GM13976 (cell line): ENCODE data around the gene ZMYND12.

Experiments used
- DNase-seq: peaks from one replicate; pipeline ENCODE4 v3.0.0; 2012; ENCODE audit warnings: low spot score
- in situ Hi-C: fragments of 300-500 bp; cut with MboI; formaldehyde crosslinking; loops from one replicate; pipeline ENCODE4 v1.12.0; 2022; ENCODE audit warnings: low sequenced_read_pairs, mixed read lengths, inconsistent platforms; ENCODE audit not compliant: unreplicated experiment
- TF ChIP-seq, protein P1 (sequence below): IDR thresholded peaks from 2 replicates; pipeline ENCODE4 v1.5.1; 2012; ENCODE audit warnings: borderline replicate concordance, mild to moderate bottlenecking; ENCODE audit not compliant: insufficient read depth; ENCODE audit errors: extremely low read depth, missing control alignments, control extremely low read depth

ZMYND12 gene

DNA sequence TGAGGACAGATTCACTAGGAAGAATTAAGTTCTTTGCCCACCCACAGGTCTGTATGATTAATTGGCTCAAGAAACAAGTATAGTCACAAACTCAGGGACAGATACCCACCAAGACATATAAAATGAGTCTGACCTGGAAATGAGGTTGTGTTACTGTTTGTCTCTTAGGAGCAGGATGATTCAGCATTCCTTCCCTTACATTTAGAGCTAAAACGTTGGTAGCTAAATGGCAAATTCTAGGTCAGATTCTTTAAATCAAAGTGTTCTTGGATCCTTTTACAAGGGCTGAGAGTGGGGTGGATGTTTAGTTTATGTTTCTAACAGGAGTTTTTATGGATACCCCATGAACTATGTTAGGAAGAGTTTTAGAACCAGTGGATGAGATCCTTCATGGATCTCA, 70.5 kb downstream of the ZMYND12 start:
- TF ChIP-seq, protein P1, sequence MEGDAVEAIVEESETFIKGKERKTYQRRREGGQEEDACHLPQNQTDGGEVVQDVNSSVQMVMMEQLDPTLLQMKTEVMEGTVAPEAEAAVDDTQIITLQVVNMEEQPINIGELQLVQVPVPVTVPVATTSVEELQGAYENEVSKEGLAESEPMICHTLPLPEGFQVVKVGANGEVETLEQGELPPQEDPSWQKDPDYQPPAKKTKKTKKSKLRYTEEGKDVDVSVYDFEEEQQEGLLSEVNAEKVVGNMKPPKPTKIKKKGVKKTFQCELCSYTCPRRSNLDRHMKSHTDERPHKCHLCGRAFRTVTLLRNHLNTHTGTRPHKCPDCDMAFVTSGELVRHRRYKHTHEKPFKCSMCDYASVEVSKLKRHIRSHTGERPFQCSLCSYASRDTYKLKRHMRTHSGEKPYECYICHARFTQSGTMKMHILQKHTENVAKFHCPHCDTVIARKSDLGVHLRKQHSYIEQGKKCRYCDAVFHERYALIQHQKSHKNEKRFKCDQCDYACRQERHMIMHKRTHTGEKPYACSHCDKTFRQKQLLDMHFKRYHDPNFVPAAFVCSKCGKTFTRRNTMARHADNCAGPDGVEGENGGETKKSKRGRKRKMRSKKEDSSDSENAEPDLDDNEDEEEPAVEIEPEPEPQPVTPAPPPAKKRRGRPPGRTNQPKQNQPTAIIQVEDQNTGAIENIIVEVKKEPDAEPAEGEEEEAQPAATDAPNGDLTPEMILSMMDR, result no peak
- no peak for DNase-seq
- in situ Hi-C loops, result no loop called here

DNA sequence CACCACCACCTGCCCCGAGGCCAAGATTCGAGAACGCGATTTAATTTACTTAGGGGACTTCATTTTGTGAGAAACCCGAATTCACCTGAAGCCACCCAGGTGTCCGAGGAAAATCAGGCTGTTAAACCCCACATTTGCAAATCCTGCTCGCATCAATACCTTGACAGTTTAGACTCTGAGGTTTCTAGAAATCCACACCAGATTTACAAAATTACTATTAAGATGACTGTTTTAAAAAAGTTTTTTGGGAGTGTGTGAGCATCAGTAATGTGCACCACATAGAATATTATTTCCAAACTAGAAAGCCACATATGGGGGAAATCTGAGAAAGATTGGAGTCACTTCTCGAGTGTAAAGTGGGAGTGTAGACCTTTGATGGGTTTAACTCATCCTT, 74.5 kb downstream of the ZMYND12 start:
- DNase-seq, result peak; percentile 17
- TF ChIP-seq, protein P1, result no peak

DNA sequence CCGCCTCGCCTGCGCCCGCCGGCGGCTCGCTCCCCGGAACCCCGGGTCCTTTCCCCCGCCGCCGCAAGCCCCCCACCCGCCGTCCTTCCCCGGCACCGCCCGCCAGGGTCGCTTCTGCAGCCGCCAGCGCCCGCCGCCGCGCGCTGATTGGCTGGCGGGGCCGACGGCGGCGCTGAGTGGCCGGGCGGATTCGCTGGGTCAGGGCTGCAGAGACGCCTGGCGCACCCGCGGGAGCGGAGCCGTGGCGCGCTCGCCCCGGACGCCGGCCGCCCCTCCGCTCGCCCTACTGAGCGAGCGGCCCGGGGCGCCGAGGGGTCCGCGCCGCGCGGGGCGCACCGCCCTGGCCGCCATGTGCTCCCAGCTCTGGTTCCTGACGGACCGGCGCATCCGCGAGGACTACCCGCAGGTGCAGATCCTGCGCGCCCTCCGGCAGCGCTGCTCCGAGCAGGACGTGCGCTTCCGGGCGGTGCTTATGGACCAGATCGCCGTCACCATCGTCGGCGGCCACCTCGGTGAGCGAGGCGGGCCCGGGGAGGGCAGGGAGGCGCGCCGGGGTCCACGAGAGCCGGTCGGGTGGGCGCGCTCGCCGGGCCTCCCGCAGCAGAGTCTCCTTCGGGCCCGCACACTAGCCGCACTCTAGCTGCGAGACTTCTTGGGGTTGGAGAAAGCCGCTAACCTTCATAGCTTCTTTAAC, 75.1 kb downstream of the ZMYND12 start, which contains the start of gene RIMKLA:
Gene RIMKLA (plus strand): TSS at position 207 of the 694 bp plus-strand sequence. CDS start 143 bp downstream, at position 350.
- TF ChIP-seq, protein P1, result no peak
- in situ Hi-C loops, result no loop called here

More for the DNA sequence above, 74.5 kb downstream of the ZMYND12 start:
- in situ Hi-C loops, result no loop called here

More for the DNA sequence above, 75.1 kb downstream of the ZMYND12 start, which contains the start of gene RIMKLA:
- peak; percentile 93 for DNase-seq
